ENCODE results near the gene TMEM123.

Gene TMEM123

DNA sequence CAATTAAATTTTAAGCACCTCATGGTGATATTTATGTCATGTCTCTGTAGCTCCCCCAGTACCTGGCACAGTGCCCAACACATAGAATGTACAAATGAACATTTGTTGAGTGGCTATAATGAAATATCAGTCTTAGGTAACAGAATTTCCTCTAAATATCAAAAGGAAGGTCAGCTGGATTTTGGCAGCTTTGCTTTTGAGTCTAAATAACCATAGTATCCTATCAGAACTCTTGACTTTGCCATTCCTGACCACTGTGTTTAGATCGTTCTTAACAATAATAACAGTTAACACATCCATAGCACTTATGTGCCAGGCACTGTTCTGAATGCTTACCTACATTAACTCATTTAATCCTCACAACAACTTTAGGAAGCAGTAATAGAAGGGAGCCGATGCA, 26.6 kb downstream of the TMEM123 start:
- no peak for DNase-seq (ENCODE audit: low read depth in 2 of 2)

DNA sequence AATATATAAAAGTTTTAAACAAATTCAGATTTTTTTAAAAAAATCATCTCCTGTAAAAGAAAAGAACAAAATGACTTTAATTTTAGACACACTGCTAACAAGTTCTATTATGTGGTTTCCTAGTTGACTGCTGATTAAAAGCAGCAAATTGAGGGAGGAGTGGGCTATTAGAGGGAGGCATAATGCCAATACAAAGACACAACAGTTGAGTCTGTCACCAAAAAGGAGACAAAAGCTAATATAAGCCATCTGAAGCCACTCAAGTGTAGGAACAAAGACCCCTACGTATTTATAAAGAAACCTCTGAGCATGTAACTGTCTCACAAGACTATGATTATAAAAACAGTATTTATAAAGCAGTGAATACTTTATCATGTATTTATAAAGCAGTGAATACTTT, 28.6 kb downstream of the TMEM123 start:
- no peak for DNase-seq (ENCODE audit: low read depth in 2 of 2)

DNA sequence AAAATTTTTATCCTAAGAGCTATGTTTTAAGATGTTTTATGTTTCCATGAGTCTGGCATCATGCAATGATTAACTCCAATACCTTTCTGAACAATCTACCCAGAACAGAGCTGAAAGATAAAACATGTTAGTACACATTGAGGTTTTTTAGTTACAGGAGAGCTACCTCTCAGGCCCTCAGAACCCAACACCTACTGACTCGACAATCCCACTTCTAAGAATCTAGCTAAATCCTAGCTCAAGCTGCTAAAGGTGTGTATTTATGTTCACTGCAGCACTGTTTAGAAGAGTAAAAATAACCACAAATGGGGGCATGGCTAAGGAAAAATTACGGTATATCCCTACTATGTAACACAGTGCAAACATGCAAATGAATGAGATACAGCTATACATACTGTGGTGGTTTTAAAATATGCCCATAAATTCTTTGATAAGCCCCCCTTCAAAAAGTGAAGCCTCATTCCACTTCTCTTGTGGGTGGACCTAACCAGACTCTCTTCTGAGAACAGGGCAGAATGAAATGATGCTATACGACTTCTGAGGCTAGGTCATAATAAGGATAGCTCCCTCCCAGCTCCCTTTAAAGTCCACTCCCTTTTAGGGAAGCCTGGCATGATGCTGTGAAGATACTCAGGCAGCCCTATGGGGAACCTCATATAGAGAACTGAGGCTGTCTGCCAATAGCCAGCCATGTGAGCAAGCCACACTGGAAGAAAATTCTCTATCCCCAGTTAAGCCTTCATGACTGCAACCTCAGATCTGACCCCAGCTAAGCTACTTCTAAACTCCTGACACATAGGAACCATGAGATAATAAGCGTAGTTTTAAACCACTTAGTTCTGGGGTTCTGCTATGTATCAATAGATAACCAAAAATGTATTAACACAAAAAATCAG, 29.5 kb downstream of the TMEM123 start:
- no peak for DNase-seq (ENCODE audit: low read depth in 2 of 2)

DNA sequence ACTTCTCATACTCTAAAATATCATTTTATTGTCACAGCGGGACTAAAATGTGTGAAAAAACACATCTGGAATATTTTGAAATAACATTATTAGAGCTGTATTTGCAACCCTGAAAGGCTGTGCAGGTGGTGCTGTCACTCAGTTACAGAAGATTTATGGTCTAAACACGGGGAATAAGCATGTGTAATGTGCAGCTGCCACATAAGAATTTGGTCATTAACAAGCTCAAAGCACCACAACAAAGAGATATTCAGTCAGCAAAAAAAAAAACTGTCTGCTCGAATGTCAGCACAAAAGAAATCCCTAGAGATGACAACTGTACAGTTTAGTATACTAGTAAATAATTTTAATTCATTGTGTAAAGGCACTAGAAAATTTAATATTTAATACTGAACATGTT, 31.3 kb downstream of the TMEM123 start:
- DNase-seq (ENCODE audit: low read depth in 2 of 2), result no peak

DNA sequence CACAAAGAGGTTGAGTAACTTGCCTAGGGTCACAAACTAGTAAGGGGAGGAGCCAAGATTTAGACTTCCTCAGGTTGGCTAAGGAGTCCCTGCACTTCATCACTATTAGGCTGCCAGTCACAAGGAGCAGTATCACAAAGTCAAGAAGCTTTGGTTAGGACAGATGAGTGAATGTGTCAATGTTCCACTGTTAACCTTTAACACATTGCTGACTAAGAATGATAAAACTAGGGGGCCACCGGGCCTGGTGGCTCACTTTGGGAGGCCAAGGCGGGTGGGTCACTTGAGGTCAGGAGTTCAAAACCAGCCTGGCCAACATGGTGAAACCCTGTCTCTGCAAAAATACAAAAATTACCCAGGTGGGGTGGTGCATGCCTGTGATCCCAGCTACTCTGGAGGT, 32.0 kb downstream of the TMEM123 start:
- no peak for DNase-seq (ENCODE audit: low read depth in 2 of 2)

DNA sequence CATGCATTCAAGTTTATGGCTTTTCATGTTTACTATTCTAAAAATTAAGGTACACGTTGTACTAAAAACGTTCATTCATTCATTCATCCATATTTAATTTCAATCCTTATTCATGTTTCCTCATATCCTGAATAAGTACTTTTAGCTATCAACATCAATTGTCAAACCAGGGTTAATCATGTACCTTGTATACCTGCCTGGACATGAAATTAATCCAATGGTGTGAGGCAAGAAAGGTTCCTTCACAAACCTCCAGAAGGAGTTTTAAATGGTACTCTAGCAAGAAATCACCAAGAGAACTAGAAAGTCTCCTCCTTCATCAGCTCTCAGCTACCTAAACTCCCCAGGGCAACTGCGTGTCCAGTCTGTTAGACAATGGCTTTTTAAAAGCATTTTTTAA, 33.4 kb downstream of the TMEM123 start:
- DNase-seq (ENCODE audit: low read depth in 2 of 2), result no peak

DNA sequence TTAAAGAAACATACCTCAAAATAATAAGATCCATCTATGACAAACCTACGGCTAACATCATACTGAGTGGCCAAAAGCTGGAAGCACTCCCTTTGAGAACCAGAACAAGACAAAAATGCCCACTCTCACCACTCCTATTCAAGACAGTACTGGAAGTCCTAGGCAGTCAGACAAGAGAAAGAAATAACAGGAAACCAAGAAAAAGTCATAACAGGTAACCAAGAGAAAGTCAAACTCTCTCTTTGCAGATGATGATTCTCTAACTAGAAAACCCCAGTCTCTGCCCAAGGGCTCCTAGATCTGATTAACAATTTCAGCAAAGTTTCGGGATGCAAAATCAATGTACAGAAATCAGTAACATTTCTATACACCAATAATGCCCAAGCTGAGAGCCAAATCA, 35.6 kb downstream of the TMEM123 start:
- DNase-seq (ENCODE audit: low read depth in 2 of 2), result no peak

DNA sequence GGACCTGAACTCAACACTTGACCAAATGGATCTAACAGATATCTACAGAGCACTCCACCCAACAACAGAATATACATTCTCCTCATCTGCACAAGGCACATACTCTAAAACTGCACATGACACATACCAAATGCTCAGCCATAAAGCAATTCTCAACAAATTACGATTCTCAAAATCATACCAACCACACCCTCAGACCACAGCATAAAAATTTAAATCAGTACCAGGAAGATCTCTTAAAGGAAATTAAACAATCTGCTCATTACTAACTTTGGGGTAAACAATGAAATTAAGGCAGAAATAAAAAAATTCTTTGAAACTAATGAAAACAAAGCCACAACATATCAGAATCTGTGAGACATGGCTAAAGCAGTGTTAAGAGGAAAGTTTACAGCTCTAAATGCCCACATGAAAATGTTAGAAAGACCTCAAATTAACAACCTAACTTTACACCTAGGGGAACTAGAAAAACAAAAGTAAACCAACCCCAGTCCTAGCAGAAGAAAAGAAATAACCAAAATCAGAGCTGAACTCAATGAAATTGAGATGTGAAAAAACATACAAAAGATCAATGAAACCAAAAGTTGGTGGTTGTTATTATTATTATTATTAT, 37.2 kb downstream of the TMEM123 start:
- DNase-seq (ENCODE audit: low read depth in 2 of 2), result no peak

DNA sequence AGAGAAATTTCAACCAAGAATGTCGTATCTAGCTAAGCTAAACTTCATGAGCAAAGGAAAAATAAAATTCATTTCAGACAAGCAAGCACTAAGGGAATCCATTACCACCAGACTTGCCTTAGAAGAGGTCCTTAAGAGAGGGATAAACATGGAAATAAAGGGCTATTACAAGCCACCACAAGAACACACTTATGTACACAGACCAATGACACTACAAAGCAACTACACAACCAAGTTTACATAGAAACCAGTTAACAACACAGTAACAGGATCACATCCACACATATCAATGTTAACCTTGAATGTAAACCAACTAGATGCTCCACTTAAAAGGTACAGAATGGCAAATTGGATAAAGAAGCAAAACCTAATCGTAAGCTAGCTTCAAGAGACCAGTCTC, 38.0 kb downstream of the TMEM123 start:
- DNase-seq (ENCODE audit: low read depth in 2 of 2), result no peak

DNA sequence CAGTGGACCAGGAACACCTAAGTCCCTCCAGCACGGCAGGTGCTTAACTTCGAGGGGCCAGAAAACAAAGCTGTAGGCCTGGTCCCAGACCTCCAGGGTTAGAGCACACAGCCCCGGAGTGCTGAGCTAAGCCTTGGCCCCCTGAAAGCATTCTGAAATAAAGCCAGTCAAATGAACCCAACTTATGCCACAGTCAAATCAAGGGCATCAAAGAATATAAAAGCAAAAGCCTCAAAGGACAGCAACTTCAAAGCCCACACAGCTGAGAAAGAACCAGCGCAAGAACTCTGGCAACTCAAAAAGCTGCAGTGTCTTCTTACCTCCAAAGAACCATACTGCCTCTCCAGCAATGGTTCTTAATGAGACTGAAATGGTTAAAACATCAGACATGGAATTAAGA, 39.1 kb downstream of the TMEM123 start:
- no peak for DNase-seq (ENCODE audit: low read depth in 2 of 2)

DNA sequence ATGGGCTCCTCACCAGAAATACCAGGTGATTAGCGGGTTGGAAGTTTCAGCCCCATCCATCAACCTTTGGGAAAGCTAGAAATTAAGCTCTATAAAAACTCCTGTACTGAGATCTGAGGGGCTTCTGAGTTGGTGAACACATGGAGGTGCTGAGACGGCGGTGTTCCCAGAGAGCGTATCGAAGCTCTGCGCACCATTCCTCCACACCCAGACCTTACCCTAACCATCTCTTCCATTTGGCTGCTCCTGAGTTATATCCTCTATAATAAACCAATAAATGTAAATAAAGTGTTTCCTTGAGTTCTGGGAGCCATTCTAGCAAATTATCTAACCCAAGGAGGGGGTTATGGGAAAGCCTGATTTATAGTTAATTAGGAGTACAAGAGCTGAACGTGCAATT, 41.4 kb downstream of the TMEM123 start:
- DNase-seq (ENCODE audit: low read depth in 2 of 2), result no peak

DNA sequence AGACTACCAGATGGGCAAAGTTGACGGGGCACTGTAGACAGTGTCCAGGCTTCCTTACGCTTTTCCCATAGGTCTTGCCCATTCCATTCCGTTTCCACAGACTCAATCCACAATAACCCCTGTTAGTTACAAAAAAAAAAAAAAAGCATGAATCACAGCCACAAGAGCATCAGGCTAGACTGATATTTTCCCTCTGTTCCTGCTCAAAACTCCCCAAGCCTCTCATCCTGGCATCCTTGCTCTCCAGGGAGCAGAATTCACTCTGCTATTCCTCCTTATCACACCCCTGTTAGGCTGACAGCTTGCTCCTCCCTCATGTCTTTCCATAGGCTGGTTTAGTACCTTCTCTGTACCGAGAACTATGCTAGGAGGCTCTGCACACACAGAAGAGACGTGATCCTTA, 42.2 kb downstream of the TMEM123 start:
- DNase-seq (ENCODE audit: low read depth in 2 of 2), result peak in 1 of 2 experiments; percentile 13

DNA sequence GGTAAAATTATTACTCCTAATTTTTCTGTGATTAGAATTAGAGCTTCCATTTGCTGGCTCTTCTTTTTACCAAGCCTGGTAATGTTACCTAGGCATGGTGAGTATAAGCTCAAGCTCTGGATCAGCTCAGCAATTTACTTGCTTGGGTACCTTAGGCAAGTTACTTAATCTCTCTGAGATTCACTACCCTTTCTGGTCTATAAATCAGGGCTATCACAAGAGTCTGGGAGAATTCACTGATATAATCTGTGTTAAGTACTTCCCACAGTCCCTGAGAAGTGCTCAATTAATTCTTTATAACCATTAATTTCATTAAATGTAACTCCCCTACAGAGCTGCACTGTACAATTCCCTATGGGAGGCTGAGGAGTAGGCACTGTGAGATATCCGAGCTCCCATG, 44.2 kb downstream of the TMEM123 start:
- no peak for DNase-seq (ENCODE audit: low read depth in 2 of 2)

DNA sequence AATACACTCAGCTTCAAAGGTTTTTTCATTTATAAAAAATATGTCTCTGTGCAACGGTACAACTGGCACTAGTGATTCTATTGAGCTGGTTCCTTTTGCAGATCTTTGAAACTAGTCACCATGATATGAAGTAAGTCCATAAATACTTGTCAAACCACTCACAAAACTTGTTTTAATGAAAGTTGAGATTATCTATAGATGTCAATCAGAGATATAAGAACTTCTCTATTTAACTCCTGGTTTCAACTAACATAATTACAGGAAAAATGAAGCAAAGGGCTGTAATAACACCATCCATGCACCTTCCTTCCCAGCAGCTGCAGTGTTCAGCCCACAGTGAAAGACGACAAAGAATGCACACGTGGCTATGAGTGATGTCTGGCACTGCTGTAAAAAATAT, 44.7 kb downstream of the TMEM123 start:
- no peak for DNase-seq (ENCODE audit: low read depth in 2 of 2)

DNA sequence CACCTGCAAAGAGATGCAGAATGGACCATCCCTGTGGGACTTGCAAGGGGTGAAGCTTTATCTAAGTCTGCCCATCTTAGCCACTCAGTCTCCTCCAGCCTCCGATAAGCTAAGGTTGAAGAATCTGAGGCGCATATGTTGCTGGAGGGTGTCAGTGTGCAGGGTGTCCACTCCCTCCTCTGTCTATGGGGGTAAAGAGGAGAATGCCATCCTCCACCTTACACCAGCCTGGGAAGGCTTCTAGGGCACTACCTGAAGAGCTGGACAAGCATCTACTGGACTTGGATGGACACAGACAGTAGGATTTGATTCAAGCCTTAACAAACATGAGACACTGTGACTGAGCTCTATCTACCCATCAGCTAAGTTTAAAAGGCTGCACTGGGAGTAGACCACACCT, 46.5 kb downstream of the TMEM123 start:
- no peak for DNase-seq (ENCODE audit: low read depth in 2 of 2)

DNA sequence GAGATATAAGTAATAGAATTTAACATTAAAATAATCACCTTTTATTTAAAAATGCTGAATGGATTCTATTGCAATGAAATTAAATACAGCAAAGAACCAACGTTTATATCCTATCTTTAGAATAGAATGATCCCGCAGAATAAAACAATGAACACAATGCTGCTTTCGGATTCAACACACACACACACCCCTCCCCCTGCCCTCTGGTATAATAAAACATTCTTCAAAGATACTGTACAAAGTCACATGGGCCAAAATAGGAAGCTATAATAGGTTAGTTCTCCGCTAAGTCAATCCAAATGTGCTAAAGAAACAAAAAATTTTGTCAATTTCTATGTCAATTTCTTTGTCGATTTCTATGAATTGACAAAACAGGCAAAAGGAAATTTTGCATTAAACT, 47.1 kb downstream of the TMEM123 start:
- no peak for DNase-seq (ENCODE audit: low read depth in 2 of 2)

DNA sequence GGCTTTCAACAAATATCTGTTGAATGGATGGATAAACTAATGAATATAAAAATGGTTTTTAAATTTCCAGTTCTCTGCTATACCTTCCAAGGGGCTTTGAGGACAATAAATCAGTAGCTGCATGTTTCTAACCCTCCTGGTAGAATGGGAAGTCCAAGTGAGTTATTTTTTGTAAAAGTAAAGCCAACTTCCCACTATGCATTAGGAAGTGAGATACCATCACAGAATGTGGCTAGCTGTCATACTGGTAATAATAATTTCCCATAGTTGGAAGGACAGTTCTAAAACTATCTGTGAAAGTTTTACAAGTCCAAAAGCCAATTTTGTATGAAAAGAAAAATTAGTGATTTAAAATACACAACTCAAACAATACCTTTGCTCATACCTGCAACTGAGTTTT, 50.0 kb downstream of the TMEM123 start:
- DNase-seq (ENCODE audit: low read depth in 2 of 2), result no peak

DNA sequence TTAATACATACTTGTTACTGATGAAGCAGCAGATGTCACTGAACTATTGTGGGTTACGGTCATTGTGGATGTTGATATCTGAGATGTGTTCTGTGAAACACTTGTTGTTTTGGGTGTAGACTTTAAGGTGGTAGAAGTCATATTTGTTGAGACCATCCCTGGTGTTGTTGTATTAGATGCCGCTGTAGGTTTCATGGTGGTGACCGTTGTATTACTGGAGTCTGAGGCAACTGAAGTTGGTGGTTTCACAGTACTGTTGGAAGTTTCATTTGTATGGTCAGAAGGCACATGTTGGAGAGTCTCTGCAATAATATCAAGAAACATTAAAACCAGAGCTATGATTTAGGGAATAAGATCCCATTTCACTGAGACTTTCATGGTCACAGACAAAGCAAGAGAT, 50.7 kb downstream of the TMEM123 start:
- no peak for DNase-seq (ENCODE audit: low read depth in 2 of 2)

DNA sequence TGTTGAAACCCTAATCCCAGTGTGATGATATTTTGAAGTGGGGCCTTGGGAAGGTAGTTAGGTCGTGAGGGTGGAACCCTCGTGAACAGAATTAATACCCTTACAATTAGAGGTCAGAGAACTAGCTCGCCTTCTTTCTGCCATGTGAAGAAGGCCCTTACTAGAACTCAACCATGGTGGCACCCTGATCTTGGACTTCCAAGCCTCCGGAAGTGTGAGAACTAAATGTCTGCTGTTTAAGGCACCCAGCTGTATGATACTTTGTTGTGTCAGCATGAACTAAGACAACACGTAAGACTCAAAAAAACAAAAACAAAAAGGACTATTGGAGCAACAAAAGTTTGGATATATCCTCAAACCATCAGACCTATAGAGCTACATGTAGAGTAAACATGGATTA, 52.0 kb downstream of the TMEM123 start:
- DNase-seq (ENCODE audit: low read depth in 2 of 2), result no peak

DNA sequence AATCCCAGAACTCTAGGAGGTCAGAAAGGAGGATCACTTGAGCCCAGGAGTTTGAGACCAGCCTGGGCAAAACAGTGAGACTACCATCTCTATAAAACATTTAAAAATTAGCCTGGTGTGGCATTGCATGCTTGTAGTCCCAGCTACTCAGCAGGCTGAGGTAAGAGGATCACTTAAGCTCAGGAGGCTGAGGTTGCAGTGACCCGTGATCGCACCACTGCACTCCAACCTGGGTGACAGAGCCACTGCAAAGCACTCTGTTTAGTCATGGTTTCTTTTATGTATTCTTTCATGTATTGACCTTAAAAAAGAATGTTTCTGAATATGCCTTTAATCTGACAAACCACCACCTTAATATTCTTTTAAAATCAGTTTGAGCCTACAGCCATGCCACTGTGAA, 53.4 kb downstream of the TMEM123 start:
- DNase-seq (ENCODE audit: low read depth in 2 of 2), result no peak

DNA sequence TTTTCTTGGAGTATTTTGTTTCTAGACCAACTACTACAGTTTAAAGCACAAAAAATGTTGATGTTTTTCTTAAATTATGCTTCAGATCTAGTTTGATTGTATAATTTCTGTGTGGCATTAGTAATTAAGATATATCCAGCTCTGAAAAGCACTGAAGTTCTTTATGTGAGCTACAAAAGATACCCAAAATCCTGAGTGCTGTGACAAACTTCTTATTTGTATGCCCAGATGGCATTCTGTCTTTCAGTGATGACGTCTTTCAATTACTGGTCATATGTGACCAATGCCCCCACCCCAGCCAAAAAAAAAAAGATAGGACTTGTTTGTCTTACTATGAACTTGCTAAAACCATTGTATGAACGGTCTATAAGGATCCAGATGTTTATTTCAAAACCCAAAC, 54.3 kb downstream of the TMEM123 start:
- no peak for DNase-seq (ENCODE audit: low read depth in 2 of 2)

DNA sequence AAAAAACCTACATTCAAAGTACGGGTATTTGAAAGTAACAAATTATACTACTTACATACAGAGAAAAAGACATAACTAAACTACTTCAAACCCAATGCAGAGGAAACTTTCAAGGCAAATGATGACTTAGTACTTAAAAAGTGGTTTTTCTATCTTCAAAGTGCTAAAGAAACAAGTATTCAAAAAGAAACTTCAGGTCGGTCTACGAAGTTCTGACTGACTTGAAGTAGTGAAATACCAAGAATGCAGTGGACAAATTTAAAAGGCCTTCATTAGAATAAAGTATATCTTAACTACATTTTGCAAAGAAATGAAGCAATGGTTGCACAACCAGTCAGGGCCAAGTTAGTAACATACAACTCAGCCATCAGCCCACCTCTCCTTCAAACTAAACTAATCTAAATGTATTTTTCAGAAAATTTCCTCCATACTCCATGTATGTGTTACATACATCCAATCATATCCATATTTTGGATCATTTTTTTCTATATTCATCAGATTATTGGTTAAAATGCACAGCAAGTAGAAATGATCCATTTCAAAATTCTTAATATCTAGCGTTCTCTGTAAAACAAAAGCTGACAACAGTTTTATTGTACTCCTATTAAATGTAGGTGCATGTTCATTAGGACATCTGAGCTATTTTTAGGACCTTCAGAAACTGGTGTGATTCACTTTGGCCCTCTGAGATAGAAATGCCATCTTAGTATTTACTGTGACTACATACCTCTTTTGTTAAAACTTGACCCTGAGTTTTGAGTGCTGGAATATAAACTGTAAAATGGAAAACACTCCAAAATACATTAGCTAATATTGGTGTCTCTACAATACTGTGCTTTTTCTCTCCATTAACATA, 55.6 kb downstream of the TMEM123 start:
- DNase-seq (ENCODE audit: low read depth in 2 of 2), result no peak

Measured in fibroblast of skin of left biceps (primary cell).